DOHH2 (cell line): ENCODE results near the gene MAT1A.
"Not testable (repeated sequence)": the region's sequence is repeated elsewhere in the genome, so short reads cannot be mapped to it uniquely, and the experiment has no call there.

Experiments used
- H3F3A ChIP-seq: fragments of 200-600 bp; sonication (generic), shearing (Covaris generic); 2 replicates; pipeline ENCODE4 v1.6.0; 2016; ENCODE audit warnings: antibody characterized with exemption, mild to moderate bottlenecking; ENCODE audit not compliant: control insufficient read depth, insufficient read depth
- H3K27ac ChIP-seq: fragments of 200-600 bp; sonication (generic); 2 replicates; pipeline ENCODE4 v1.5.1; 2014; ENCODE audit warnings: low read depth, mild to moderate bottlenecking, low read length, moderate library complexity
- H3K27me3 ChIP-seq: fragments of 200-600 bp; sonication (generic); 2 replicates; pipeline ENCODE4 v1.6.1; 2014; ENCODE audit warnings: mild to moderate bottlenecking, low read length, mixed read lengths; ENCODE audit not compliant: control insufficient read depth
- H3K36me3 ChIP-seq: fragments of 200-600 bp; sonication (generic); 2 replicates; pipeline ENCODE4 v1.6.1; 2014; ENCODE audit warnings: mild to moderate bottlenecking, low read length, moderate library complexity, mixed read lengths; ENCODE audit not compliant: control insufficient read depth
- H3K4me1 ChIP-seq: fragments of 200-600 bp; sonication (generic); 2 replicates; pipeline ENCODE4 v1.6.1; 2014; ENCODE audit warnings: mild to moderate bottlenecking, low read length, mixed read lengths; ENCODE audit not compliant: control insufficient read depth
- H3K4me2 ChIP-seq: fragments of 200-600 bp; sonication (generic); 2 replicates; pipeline ENCODE4 v1.6.0; 2014; ENCODE audit warnings: mild to moderate bottlenecking, low read length, moderate library complexity
- H3K4me3 ChIP-seq: fragments of 200-600 bp; sonication (generic); 2 replicates; pipeline ENCODE4 v1.5.1; 2014; ENCODE audit warnings: mild to moderate bottlenecking, low read length, mixed read lengths
- H3K79me2 ChIP-seq: fragments of 200-600 bp; sonication (generic); 2 replicates; pipeline ENCODE4 v1.6.1; 2014; ENCODE audit warnings: mild to moderate bottlenecking, low read length, mixed read lengths; ENCODE audit not compliant: control insufficient read depth
- H3K9me2 ChIP-seq: fragments of 200-600 bp; sonication (generic); replicated peaks from 2 replicates; pipeline ENCODE4 v1.6.1; 2014; ENCODE audit warnings: mild to moderate bottlenecking, low read length, mixed read lengths; ENCODE audit not compliant: control insufficient read depth
- H3K9me3 ChIP-seq: fragments of 200-600 bp; sonication (generic); 2 replicates; pipeline ENCODE4 v1.6.1; 2014; ENCODE audit warnings: antibody characterized with exemption, low read length, mixed read lengths; ENCODE audit not compliant: control insufficient read depth, insufficient read depth
- H4K20me1 ChIP-seq: fragments of 200-600 bp; sonication (generic); 2 replicates; pipeline ENCODE4 v1.6.0; 2014; ENCODE audit warnings: low read depth, mild to moderate bottlenecking, antibody characterized with exemption, low read length, moderate library complexity; ENCODE audit not compliant: control insufficient read depth, insufficient read depth
- CTCF ChIP-seq: fragments of 200-600 bp; sonication (generic); IDR thresholded peaks from one replicate; pipeline ENCODE4 v1.5.1; 2014; ENCODE audit warnings: antibody characterized with exemption, mild to moderate bottlenecking, low read depth, low read length; ENCODE audit not compliant: poor library complexity, severe bottlenecking
- EZH2phosphoT487 ChIP-seq: fragments of 200-600 bp; sonication (generic); IDR thresholded peaks from 2 replicates; pipeline ENCODE4 v1.6.1; 2017; ENCODE audit warnings: borderline replicate concordance, mild to moderate bottlenecking, antibody characterized with exemption, low read length, moderate library complexity, mixed read lengths

The MAT1A gene

GRCh38 chr10:80319318-80319717 lies 29.9 kb upstream of the MAT1A start:
- H3F3A ChIP-seq: no peaks in the 10 kb centered on the region
- no peak overlapping the region for H3K4me3 ChIP-seq
- H3K27me3 ChIP-seq: peaks cover 9% of the 10 kb centered on the region
- no peaks in the 10 kb centered on the region for H3K9me2 ChIP-seq
- H3K4me2 ChIP-seq: no peak overlapping the region
- no peaks in the 10 kb centered on the region for H3K4me1 ChIP-seq
- TF ChIP-seq CTCF: no peak
- TF ChIP-seq EZH2phosphoT487: no peak
- no peaks in the 10 kb centered on the region for H3K36me3 ChIP-seq
- no peak overlapping the region for H3K27ac ChIP-seq
- H3K9me3 ChIP-seq: no peaks in the 10 kb centered on the region
- H4K20me1 ChIP-seq: no peaks in the 10 kb centered on the region
- H3K79me2 ChIP-seq: no peaks in the 10 kb centered on the region

GRCh38 chr10:80318742-80319141 lies 29.3 kb upstream of the MAT1A start:
- Histone ChIP-seq H3K4me3 (no peak overlapping the region), H3K9me2 (no peaks in the 10 kb centered on the region), H4K20me1 (no peaks in the 10 kb centered on the region), H3K4me2 (no peak overlapping the region), H3K36me3 (no peaks in the 10 kb centered on the region), H3K27ac (no peak overlapping the region), H3K27me3 (peaks cover 4% of the 10 kb centered on the region; the same call in 1 of the 2 replicates), H3K9me3 (no peaks in the 10 kb centered on the region), H3F3A (no peaks in the 10 kb centered on the region), H3K4me1 (no peaks in the 10 kb centered on the region), H3K79me2 (no peaks in the 10 kb centered on the region)
- TF ChIP-seq EZH2phosphoT487 (no peak), CTCF (no peak)

GRCh38 chr10:80315391-80315790 lies 25.9 kb upstream of the MAT1A start:
- H3K4me3 ChIP-seq: no peak overlapping the region
- no peak for TF ChIP-seq EZH2phosphoT487
- H3K27ac ChIP-seq: no peak overlapping the region
- H3K4me2 ChIP-seq: no peak overlapping the region
- no peaks in the 10 kb centered on the region for H3K79me2 ChIP-seq
- H3K27me3 ChIP-seq: 0 out of 2 replicates have a peak, but pooled peaks cover 4% of the 10 kb centered on the region
- no peaks in the 10 kb centered on the region for H3K9me2 ChIP-seq
- H3K4me1 ChIP-seq: peaks cover 6% of the 10 kb centered on the region; the same call in 1 of the 2 replicates
- H4K20me1 ChIP-seq: no peaks in the 10 kb centered on the region
- no peaks in the 10 kb centered on the region for H3K9me3 ChIP-seq
- H3F3A ChIP-seq: no peaks in the 10 kb centered on the region
- no peaks in the 10 kb centered on the region for H3K36me3 ChIP-seq

GRCh38 chr10:80313523-80313922 lies 24.1 kb upstream of the MAT1A start:
- H3K9me2 ChIP-seq: no peaks in the 10 kb centered on the region

GRCh38 chr10:80305989-80306388 lies 16.5 kb upstream of the MAT1A start:
- not testable (repeated sequence) for H3F3A ChIP-seq, H3K79me2 ChIP-seq, H3K4me3 ChIP-seq, H3K4me1 ChIP-seq, H3K4me2 ChIP-seq, H3K9me3 ChIP-seq, H3K27me3 ChIP-seq, H4K20me1 ChIP-seq, H3K27ac ChIP-seq, H3K36me3 ChIP-seq, H3K9me2 ChIP-seq

More at GRCh38 chr10:80313523-80313922, 24.1 kb upstream of the MAT1A start:
- no peaks in the 10 kb centered on the region for H3F3A ChIP-seq
- no peaks in the 10 kb centered on the region for H3K9me3 ChIP-seq
- no peaks in the 10 kb centered on the region for H3K36me3 ChIP-seq
- no peak overlapping the region for H3K4me2 ChIP-seq
- H3K27ac ChIP-seq: no peak overlapping the region
- H3K4me3 ChIP-seq: no peak overlapping the region
- no peaks in the 10 kb centered on the region for H3K27me3 ChIP-seq
- TF ChIP-seq CTCF: no peak
- no peak for TF ChIP-seq EZH2phosphoT487
- H4K20me1 ChIP-seq: no peaks in the 10 kb centered on the region
- H3K4me1 ChIP-seq: peaks cover 6% of the 10 kb centered on the region; the same call in 1 of the 2 replicates
- no peaks in the 10 kb centered on the region for H3K79me2 ChIP-seq
